ENCODE measurements around the gene TSC22D2.
A peak's percentile ranks its signal among the peaks of the same experiment; 100 is the strongest.
"Not testable (repeated sequence)": the region's sequence is repeated elsewhere in the genome, so short reads cannot be mapped to it uniquely, and the experiment has no call there.

Gene TSC22D2

GRCh38 chr3:150490277-150490986 lies 82.3 kb downstream of the TSC22D2 start:
- peak; percentile 26 for DNase-seq

DNA sequence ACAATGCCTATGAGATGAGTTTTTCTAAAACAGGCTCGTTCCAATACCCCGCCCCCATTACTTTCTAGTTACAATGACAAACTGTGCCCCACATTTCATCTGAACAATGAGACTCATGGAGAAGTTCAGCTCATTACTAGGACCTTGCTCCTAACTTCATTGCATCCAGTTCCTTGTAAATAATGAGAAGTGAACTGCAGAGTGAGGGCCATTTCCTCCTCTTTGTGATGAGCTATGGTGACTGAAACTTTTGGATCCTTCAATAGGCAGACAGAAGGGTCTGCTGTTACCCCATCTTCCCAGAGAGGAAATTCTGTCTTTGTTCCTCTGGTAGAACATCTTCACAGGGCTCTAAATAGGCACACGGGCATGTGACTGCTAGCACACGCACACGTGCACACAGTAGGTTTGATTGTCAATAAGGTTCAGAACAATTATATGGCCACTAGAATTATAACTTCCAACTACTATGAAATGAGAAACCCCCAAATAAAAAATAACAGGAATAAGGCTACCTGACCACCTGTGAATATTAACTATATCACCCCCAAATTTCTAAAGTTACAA lies 86.4 kb downstream of the TSC22D2 start:
- no peak for DNase-seq

GRCh38 chr3:150495149-150495548 lies 87.1 kb downstream of the TSC22D2 start:
- DNase-seq, result no peak

DNA sequence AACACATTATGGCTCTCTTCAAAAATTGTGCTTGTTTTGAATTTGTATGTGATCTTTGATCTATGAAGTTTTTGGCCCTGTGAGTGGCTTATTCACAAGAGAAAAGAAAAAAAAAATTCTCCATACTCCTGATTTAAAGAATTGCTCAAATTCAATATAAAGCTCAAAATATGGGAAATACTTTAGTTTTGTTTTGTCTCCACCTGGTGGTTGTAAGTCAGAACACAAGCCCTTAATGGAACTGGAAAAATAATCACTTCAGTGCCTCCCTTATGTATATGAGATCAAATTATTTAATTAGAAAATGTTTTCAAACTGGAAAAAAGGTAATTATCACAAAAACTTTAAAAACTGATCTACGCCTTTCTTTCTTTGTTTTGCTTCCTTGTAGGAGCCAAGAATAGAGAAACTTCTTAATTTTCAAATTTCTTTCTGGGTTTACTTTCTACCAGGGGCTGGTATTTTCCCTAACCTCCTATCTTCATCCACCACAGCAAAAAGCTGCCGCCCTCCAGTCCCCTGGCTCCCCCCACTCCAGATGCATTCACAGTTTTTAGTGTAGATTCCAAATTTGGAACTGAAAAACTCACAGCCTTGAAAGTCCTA lies 87.6 kb downstream of the TSC22D2 start:
- no peak for DNase-seq

DNA sequence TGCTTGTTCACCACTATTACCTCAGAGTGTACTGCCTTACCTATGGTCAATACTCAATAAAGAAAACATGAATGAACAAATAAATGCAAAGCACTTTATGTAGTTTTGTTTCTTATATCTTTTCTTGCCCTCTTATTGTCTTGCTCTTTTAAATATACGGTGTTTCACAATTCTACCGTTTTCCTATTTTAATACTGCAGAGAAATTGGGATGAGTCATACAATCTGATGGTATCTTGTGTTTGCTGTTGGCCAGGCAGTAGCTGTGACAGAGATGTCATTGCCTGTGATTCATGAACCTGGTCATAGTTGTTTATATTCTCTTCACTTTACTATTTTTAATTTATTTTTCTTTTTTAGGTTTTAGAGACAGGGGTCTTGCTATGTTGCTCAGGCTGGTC lies 89.9 kb downstream of the TSC22D2 start:
- no peak for DNase-seq

DNA sequence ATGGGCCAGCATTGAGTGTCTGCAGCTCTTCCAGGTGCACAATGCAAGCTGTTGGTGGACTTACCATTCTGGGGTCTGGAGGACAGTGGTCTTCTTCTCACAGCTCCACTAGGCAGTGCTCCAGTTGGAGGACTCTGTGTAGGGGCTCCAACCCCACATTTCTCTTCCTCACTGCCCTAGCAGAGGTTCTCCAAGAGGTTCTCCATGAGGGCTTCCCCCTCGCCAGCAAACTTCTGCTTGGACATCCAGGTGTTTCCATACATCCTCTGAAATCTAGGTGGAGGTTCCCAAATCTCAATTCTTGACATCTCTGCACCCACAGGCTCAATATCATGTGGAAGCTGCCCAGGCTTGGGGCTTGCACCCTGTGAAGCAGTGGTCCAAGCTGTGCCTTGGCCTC lies 92.9 kb downstream of the TSC22D2 start:
- DNase-seq, result not testable (repeated sequence)

DNA sequence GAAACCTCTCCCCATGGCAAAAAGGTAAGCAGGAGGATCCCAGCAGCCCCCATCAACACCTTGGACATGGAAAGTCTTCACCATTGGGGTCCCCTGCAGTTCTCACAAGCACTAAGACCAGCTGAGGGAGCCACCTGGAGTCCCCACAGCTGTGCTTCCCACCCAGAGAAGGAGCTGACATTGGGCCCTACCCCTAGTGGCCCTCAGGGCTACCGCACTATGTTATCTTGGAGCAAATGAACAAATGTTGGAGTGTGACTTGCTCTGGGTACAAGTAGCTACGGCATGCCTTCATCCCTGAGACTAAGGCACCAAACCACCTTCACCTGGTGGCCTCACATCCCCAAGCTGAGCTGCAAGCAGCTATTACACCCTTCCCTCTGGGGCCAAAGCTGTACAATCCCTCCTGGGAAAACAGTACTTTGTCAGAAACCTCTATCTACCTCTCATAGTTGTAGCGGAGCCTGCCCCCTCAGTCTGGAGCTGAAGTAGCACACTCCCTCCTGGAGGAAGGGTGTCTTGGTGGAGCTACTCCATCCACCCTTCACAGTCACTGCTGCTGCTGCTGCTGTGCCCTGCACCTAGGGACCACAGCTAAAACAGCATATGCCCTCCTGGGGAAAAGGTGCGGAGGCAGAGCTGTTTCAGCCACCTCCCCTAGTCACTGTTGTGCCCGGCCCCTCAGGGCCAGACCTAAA lies 95.5 kb downstream of the TSC22D2 start:
- DNase-seq, result no peak

DNA sequence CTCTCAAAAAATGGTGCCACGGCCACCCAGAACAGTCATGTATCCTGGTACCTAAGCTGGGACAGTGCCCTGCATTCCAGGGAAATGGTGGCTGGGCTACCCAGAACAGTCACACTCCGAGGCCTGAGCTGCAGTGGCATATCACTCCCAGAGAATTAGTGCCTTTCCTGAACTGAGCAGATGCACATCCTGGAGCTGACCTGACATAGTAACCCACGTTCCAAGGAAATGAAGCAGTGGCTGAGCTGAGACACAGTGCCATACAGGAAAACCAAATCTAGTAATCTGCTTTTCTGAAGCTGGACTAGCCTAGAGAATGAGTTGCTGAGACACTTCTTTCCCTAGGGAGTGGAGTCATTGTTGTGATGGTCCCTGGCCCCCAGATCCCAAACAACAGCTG lies 96.4 kb downstream of the TSC22D2 start:
- DNase-seq, result no peak

DNA sequence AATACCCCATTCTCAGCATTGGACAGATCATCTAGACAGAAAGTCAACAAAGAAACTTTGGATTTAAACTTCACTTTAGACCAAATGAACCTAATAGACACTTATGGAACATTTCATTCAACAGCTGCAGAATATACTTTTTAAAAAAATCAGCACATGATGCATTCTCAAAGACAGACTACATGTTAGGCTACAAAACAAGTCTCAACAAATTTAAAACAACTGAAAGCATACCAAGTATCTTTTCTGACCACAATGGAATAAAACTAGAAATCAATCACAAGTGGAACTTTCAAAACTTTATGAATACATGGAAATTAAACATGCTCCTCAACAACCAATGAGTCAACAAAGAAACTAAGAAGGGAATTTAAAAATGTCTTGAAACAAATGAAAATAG lies 100.3 kb downstream of the TSC22D2 start:
- DNase-seq, result no peak

- no peak for DNase-seq
Observed at GRCh38 chr3:150509780-150510179, 101.7 kb downstream of the TSC22D2 start.

DNA sequence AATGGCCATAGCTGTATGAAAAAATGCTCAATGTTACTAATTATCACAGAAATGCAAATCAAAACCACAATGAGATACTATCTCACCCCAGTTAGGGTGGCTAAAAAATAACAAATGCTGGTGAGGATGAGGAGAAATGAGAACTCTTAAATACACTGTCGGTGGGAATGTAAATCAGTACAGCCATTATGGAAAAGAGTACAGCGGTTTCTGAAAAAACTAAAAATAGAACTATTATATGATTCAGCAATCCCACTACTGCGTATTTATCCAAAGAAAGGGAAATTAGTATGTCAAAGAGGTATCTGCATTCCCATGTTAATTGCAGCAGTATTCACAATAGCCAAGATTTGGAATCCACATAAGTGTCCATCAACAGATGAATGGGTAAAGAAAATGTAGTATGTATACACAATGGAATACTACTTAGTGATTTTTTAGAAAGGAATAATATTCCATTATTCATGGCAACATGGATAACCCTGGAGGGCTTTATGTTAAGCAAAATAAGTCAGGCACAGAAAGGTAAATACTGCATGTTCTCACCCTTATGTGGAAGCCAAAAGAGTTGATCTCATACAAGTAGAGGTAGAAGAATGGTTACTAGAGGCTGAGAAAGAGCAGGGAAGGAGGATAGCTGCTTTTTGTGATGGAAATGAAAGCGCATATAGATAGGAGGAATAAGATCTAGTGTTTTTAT lies 103.2 kb downstream of the TSC22D2 start:
- DNase-seq, result no peak

GRCh38 chr3:150515210-150515609 lies 107.1 kb downstream of the TSC22D2 start:
- DNase-seq, result no peak
